Stimulated activated CD4-positive, alpha-beta T cell treated with anti-CD3 and anti-CD28 coated beads, Interleukin-1b, Interleukin-23, amount 100 ng/mL, for 24 hours (primary cell): ENCODE results near the gene LTBP4.
"Not testable (repeated sequence)": the region's sequence is repeated elsewhere in the genome, so short reads cannot be mapped to it uniquely, and the experiment has no call there.

Experiments used
- DNase-seq, 4 experiments: peaks; one replicate each; pipeline ENCODE4 v3.0.0-alpha.2; 2020; ENCODE audit warnings: low read depth in 4 of 4, low spot score in 1 of 4

LTBP4 gene

DNA sequence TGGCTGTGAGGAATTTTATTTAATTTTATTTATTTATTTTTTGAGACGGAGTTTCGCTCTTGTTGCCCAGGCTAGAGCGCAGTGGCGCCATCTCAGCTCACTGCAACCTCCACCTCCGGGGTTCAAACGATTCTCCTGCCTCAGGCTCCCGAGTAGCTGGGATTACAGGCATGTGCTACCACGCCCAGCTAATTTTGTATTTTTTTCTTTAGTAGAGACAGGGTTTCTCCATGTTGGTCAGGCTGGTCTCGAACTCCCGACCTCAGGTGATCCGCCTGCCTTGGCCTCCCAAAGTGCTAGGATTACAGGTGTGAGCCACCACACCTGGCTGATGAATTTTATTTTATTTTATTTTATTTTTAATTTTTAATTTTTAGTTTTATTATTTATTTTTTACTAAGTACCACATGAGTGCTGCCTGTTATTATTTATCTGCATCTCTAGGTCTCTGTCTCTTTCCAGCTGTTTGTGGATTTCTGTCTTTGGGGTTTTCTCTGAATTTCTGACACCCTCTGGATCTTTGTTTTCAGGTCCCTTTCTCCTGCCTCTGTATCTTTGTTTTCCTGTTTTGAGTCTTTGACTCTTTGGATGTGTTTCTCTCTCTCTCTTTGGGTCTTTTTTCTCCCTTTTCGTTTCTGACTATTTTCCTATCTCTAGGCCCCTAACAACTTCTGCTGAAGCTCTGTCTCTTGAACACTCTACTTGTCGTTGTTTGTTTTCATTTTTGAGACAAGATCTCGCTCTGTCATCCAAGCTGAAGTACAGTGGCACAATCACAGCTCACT, 23.4 kb downstream of the LTBP4 start:
- not testable (repeated sequence) for DNase-seq

DNA sequence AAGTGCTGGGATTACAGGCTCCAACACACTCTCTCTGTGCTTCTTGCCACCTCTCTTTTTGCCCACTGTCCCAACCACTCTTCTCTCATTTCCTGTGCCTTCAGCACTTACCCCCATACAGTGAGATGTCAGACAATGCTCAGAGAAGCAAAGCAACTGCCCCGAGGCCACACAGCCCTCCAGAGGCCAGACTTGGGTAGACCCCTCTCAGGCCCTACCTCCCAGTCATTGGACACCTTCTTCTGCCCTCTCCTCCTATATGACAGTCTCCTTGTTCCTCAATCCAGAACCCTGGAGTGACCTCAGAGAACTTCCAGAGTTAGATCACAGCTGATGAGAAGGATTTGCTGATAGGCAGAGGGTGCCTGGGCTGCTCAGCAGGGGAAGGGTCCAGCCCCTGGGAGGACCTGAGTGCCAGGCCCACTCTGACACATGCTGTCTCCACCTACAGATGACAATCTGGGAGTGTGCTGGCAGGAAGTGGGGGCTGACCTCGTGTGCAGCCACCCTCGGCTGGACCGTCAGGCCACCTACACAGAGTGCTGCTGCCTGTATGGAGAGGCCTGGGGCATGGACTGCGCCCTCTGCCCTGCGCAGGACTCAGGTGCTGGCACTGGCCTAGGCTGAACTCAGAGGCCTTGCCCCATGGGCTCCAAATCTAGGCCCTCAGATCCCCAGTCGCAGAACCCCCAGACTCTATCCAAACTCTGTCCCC, 24.4 kb downstream of the LTBP4 start:
- no peak for DNase-seq

- DNase-seq = no peak
Measured at GRCh38 chr19:40626918-40627317, 25.7 kb downstream of the LTBP4 start.

GRCh38 chr19:40627486-40628279, 26.5 kb downstream of the LTBP4 start:
- DNase-seq = no peak

GRCh38 chr19:40629346-40629745, 28.2 kb downstream of the LTBP4 start:
- no peak for DNase-seq

- DNase-seq = no peak
Measured at GRCh38 chr19:40630571-40631160, 29.5 kb downstream of the LTBP4 start.

GRCh38 chr19:40632311-40633036, 31.3 kb downstream of the LTBP4 start:
- DNase-seq = no peak

DNA sequence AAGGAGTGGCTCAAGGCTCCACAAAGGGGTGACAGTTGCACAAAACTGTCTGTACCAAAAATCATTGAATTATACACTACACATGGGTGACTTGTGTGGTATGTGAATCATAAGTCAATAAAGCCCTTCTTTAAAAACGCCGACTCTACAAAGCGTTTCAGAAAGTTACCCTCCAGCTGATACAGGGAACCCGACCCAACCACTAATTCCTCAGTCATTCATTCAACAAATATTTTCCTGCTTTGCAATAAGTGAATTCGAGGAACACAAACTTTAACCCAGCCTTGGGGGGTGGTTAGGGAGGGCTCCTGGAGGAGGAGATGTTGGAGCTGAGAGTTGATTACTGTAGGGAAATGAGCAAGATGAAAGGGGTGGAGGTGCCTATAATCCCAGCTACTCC, 32.0 kb downstream of the LTBP4 start:
- no peak for DNase-seq

- no peak for DNase-seq
Measured at GRCh38 chr19:40638327-40638726, 37.2 kb downstream of the LTBP4 start.

DNA sequence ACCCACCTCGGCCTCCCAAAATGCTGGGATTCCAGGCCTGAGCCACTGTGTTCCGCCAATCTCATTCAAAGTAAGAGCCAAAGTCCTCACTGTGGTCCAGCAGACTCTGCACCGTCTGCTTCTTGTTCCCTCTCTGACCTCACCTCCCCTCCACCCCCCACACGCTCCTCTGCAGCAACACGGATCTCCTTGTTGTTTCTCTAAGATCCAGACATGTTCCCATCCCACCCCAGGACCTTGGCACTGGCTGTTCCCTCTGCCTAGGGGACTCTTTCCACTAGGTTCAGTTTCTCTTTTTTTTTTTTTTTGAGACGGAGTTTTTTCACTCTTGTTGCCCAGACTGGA, 38.4 kb downstream of the LTBP4 start:
- DNase-seq = no peak

DNA sequence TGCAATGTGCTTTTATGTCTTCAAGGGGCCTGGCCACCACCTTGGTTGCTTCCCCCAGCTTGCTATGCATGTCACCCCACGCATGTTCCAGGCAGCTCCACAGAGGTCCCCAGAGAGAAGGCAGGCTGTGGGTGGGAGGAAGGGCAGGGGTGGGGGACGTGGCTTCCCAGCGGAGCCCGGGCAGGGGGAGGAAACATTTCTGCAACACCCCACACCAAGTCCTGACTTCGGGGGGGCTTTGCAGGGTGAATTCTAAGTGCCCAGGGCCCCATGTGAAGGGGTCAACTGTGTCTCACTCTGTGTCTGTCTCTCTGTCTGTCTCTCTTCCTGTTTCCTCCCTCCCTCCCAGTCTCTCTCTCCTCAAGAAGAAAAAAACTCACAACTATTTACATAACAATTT, 39.6 kb downstream of the LTBP4 start:
- no peak for DNase-seq

GRCh38 chr19:40641281-40641680, 40.1 kb downstream of the LTBP4 start:
- no peak for DNase-seq

DNA sequence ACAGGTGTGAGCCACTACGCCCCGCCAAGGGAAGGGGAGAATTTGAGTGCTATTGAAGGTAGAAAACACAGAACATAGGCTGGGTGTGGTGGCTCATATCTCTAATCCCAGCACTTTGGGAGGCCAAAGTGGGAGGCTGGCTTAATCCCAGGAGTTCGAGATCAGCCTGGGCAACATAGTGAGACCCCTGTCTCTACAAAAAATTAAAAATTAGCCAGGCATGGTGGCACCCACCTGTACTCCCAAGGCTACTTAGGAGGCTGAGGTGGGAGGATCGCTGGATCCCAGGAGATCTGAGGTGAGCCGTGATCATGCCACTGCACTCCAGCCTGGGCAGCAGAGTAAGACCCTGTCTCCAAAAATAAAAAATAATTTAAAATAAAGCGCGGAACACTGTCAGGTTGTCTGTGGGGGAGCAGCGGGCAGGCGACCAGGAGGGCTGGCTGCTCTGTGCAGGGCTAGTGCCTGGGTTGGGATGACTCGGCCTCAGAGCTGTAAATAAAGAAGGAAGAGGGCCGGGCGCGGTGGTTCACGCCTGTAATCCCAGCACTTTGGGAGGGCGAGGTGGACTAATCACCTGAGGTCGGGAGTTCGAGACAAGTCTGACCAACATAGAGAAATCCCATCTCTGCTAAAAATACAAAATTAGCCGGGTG, 41.0 kb downstream of the LTBP4 start:
- DNase-seq = no peak

DNA sequence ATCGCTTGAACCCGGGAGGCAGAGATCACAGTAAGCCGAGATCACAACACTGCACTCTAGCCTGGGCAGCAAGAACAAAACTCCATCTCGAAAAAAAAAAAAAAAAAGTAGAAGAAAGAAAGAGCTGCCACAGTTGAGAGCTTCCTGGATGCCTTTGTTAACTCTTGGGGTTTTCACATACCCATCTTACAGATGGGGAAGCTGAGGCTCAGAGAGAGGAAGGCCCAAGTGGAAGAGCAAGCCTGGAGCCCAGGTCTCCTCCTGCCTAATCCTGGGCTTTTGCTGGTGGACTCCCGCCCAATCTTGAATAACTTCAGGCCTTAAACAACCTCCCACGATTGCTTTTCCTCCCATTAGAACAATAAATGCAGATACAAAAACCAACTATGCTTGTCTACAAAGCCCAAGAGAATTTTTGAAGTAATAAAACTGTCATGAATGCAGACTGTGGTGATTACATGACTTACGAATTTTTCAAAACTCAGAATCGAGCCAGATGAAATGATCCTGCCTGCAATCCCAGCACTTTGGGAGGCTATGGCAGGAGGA, 41.7 kb downstream of the LTBP4 start:
- DNase-seq = no peak

DNA sequence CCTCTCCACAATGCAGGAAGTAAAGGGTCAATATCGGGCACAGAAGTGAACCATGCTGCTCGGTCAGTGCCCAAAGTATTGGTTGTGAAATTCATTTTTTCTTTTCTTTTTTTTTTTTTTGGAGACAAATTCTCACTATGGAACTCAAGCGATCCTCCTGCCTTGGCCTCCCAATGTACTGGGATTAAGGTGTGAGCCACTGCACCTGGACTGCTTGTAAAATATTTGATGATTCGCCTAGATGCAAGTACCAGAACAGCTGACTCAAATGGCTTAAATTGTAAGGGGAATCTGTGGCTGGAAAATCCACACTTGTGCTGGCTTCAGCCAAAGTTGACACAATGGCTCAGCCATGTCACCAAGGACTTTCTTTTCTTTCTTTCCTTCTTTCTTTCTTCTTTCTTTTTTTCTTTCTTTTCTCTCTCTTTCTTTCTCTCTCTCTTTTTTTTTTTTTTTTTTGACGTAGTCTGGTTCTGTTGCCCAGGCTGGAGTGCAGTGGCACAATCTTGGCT, 45.6 kb downstream of the LTBP4 start:
- DNase-seq = no peak

DNA sequence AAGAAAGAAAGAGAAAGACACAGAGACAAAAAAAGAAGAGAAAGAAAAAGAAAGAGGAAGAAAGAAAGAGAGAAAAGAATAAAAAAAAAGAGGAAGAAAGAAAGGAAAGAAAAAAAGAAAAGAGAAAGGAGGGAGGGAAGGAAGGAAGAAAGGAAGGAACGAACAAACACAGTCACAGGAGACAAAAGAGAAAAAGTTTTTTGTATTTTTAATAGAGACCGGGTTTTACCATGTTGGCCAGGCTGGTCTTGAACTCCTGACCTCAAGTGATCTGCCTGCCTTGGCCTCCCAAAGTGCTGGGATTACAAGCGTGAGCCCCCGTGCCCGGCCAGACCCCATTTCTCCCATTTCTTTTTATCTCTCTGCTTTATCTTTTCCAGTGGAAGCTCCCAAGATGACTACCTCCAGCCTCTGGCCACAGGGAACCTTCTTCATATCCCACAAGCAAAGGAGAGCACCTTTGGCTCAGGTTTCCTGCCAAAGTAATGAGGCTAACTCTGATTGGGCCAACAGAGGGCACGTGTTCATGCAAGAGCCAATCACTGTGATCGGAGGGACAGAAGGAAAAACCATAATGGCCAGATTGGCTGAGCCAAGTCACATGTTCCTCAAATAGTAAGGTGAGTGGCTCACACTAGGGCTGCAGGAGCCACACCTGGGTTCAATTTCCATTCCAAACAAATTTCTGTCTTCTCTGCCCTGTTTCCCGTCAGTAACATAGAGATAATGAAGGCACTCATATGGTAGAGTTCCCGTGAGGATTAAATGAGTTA, 48.9 kb downstream of the LTBP4 start:
- DNase-seq = not testable (repeated sequence)

GRCh38 chr19:40650749-40651305, 49.7 kb downstream of the LTBP4 start:
- DNase-seq = no peak

DNA sequence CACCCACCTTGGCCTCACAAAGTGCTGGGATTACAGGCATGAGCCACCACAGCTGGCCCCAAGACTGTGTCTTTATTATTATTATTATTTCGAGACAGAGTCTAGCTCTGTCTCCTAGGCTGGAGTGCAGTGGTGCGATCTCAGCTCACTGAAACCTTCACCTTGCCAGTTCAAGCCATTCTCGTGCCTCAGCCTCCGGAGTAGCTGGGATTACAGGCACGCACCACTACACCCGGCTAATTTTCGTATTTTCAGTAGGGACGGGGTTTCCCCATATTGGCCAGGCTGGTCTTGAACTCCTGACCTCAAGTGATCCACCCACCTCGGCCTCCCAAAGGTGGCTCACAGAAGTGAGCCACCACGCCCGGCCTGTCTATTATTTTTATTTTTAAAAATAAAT, 51.1 kb downstream of the LTBP4 start:
- not testable (repeated sequence) for DNase-seq

DNA sequence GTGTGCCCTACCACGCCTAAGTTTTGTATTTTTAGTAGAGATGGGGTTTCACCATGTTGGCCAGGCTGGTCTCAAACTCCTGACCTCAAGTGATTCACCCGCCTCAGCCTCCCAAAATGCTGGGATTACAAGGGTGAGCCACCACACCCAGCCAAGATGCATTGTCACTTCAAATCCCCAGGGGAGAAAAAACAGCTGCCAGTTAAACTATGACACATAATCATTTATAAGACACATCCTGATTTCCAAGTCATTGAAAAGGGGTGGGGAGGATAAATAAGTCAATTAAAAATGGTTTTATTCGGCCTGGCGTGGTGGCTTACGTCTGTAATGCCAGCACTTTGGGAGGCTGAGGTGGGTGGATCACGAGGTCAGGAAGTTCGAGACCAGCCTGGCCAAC, 54.5 kb downstream of the LTBP4 start:
- not testable (repeated sequence) for DNase-seq
